ENCODE results near the gene TRIM13. TPM values are rescaled to one million over a fixed set of nuclear protein-coding genes. Genes with fewer than 3 reads are reported as not detected.
A peak's percentile ranks its signal among the peaks of the same experiment; 100 is the strongest.

Gene TRIM13
- total and polyA plus RNA-seq, 8 donors, result 4.1 to 23.7 (median 13.4) TPM

GRCh38 chr13:49997955-49998354 lies 1.1 kb downstream of the TRIM13 start:
- WGBS, 5 donors, result 4 to 14% (median 8%) methylated on average over 4 of the region's 4 CpGs
- Histone ChIP-seq H3K36me3 (peaks cover 0 to 27% (median 16%) of the 10 kb centered on the region in 4 donors), H3K4me1 (peaks cover 25 to 61% (median 49%) of the 10 kb centered on the region in 4 donors), H3K4me3 (peak overlapping the region; percentile 57 to 86 (median 82)), H3K9me3 (no peaks in the 10 kb centered on the region), H3K27ac (peak overlapping the region in 4 of 5 donors; percentile 94 to 100 (median 99)), H3K27me3 (no peaks in the 10 kb centered on the region)
- DNase-seq, result peak in 1 of 2 donors; percentile 58
- no peak for TF ChIP-seq EP300 (IDR thresholded peaks at IDR 0.05)
- TF ChIP-seq POLR2AphosphoS5 (IDR thresholded peaks at IDR 0.05), result no peak
- TF ChIP-seq CTCF (IDR thresholded peaks at IDR 0.05), result no peak
- TF ChIP-seq POLR2A (IDR thresholded peaks at IDR 0.05), result no peak
- intact Hi-C loops (cut with DNase I; ENCODE audit: low total_unique reads), result no loop called here

- Histone ChIP-seq H3K4me1 (peaks cover 30 to 70% (median 52%) of the 10 kb centered on the region in 4 donors), H3K4me3 (peak overlapping the region; percentile 57 to 86 (median 82)), H3K36me3 (peaks cover 0 to 29% (median 16%) of the 10 kb centered on the region in 4 donors), H3K27ac (peak overlapping the region in 3 of 5 donors; percentile 10 to 100 (median 99)), H3K9me3 (no peaks in the 10 kb centered on the region), H3K27me3 (no peaks in the 10 kb centered on the region)
- WGBS, 5 donors, result 67 to 82% (median 77%) methylated on average over 22 of the region's 22 CpGs
- DNase-seq, result peak in 1 of 2 donors; percentile 16
- TF ChIP-seq POLR2A (IDR thresholded peaks at IDR 0.05) (no peak), CTCF (IDR thresholded peaks at IDR 0.05) (no peak), POLR2AphosphoS5 (IDR thresholded peaks at IDR 0.05) (no peak), EP300 (IDR thresholded peaks at IDR 0.05) (no peak)
- intact Hi-C loops (cut with DNase I; ENCODE audit: low total_unique reads), result no loop called here
Measured at GRCh38 chr13:49998714-49999624, 2.1 kb downstream of the TRIM13 start.

GRCh38 chr13:50001287-50001686 lies 4.4 kb downstream of the TRIM13 start:
- Histone ChIP-seq H3K36me3 (peaks cover 0 to 47% (median 25%) of the 10 kb centered on the region in 4 donors), H3K9me3 (no peaks in the 10 kb centered on the region), H3K27me3 (no peaks in the 10 kb centered on the region), H3K27ac (peak overlapping the region in 2 of 5 donors; percentile 26), H3K4me3 (no peak overlapping the region), H3K4me1 (peaks cover 30 to 70% (median 52%) of the 10 kb centered on the region in 4 donors)
- intact Hi-C loops (cut with DNase I; ENCODE audit: low total_unique reads), result no loop called here
- no peak for DNase-seq
- WGBS, 5 donors, result 52 to 79% (median 59%) methylated on average over 1 of the region's 1 CpG
- no peak for TF ChIP-seq POLR2AphosphoS5 (IDR thresholded peaks at IDR 0.05)

GRCh38 chr13:50006426-50007135 lies 9.7 kb downstream of the TRIM13 start:
- no peaks in the 10 kb centered on the region for H3K9me3 ChIP-seq
- no peak for TF ChIP-seq CTCF (IDR thresholded peaks at IDR 0.05)
- intact Hi-C loops (cut with DNase I; ENCODE audit: low total_unique reads), result no loop called here
- H3K27ac ChIP-seq, result no peak overlapping the region
- 95 to 98% (median 96%) methylated on average over 7 of the region's 7 CpGs for WGBS, 5 donors
- peaks cover 0 to 70% (median 48%) of the 10 kb centered on the region in 4 donors for H3K36me3 ChIP-seq
- no peak for DNase-seq
- peaks cover 7 to 40% (median 19%) of the 10 kb centered on the region in 4 donors for H3K4me1 ChIP-seq
- no peaks in the 10 kb centered on the region for H3K27me3 ChIP-seq
- H3K4me3 ChIP-seq, result no peak overlapping the region
